Endodermal cell (in vitro differentiated cells): ENCODE measurements around the gene RRP8. TPM values are rescaled to one million over a fixed set of nuclear protein-coding genes. Genes with fewer than 3 reads are reported as not detected.

ENCODE experiments used
- DNase-seq: peaks from one replicate; pipeline ENCODE4 v3.0.0-alpha.2; 2017
- H3K27ac ChIP-seq: 2 replicates; pipeline ENCODE4 v1.5.1; 2013; ENCODE audit warnings: mild to moderate bottlenecking, low read depth, low read length, moderate library complexity
- H3K27me3 ChIP-seq: 2 replicates; pipeline ENCODE4 v1.6.1; 2013; ENCODE audit warnings: mild to moderate bottlenecking, low read length, moderate library complexity; ENCODE audit not compliant: insufficient read depth, control insufficient read depth, poor library complexity, severe bottlenecking
- H3K36me3 ChIP-seq: 2 replicates; pipeline ENCODE4 v1.7.0; 2013; ENCODE audit warnings: mild to moderate bottlenecking, low read length, moderate library complexity; ENCODE audit not compliant: control insufficient read depth, insufficient read depth
- H3K4me1 ChIP-seq: one replicate; pipeline ENCODE4 v1.7.0; 2013; ENCODE audit warnings: low read length; ENCODE audit not compliant: control insufficient read depth, insufficient read depth
- H3K4me3 ChIP-seq: 2 replicates; pipeline ENCODE4 v1.5.1; 2013; ENCODE audit warnings: mild to moderate bottlenecking, low read length, moderate library complexity
- H3K9ac ChIP-seq: 2 replicates; pipeline ENCODE4 v1.6.1; 2013; ENCODE audit warnings: mild to moderate bottlenecking, low read length, moderate library complexity; ENCODE audit not compliant: poor library complexity, severe bottlenecking; ENCODE audit errors: extremely low read depth
- H3K9me3 ChIP-seq: 2 replicates; pipeline ENCODE4 v1.6.1; 2013; ENCODE audit warnings: mild to moderate bottlenecking, low read length, moderate library complexity; ENCODE audit not compliant: control insufficient read depth
- H3K27ac Mint-ChIP-seq: 2 replicates; pipeline ENCODE4 v1.8.0; 2020; ENCODE audit warnings: mixed read lengths
- H3K27me3 Mint-ChIP-seq: 2 replicates; pipeline ENCODE4 v1.8.0; 2021; ENCODE audit warnings: mild to moderate bottlenecking, mixed read lengths; ENCODE audit not compliant: insufficient read depth
- H3K36me3 Mint-ChIP-seq: 2 replicates; pipeline ENCODE4 v1.8.0; 2020; ENCODE audit warnings: low read depth, mixed read lengths
- H3K4me1 Mint-ChIP-seq: 2 replicates; pipeline ENCODE4 v1.8.0; 2020; ENCODE audit warnings: mixed read lengths
- H3K4me3 Mint-ChIP-seq: 2 replicates; pipeline ENCODE4 v1.8.0; 2020; ENCODE audit warnings: mild to moderate bottlenecking, moderate library complexity, mixed read lengths
- H3K9me3 Mint-ChIP-seq: 2 replicates; pipeline ENCODE4 v1.8.0; 2020; ENCODE audit warnings: mild to moderate bottlenecking, mixed read lengths
- WGBS, 2 experiments: methylation state at CpG; one replicate each; pipeline versions ENCODE4 v1.1.5 to v1.1.7; 2013; ENCODE audit warnings: missing lambda C conversion rate in 2 of 2, mixed read lengths in 1 of 2; ENCODE audit not compliant: insufficient coverage in 1 of 2, insufficient read length in 1 of 2; 5-methylcytosine and 5-hydroxymethylcytosine counted together
- total RNA-seq, 2 donors: library from RNA; stranded (reverse); fragmentation: NEBNext Ultra II Directional in 1 of 2; extraction: Animal tissue kit (Norgen Biotek cat#: 25700) in 1 of 2; gene quantifications; 2 replicates in 1 of 2; 3 replicates in 1 of 2; pipeline ENCODE4 v1.2.1, GENCODE V29; 2021
- TF ChIP-seq, protein P1 (sequence below): fragments of 200-600 bp; sonication (generic); conservative IDR thresholded peaks from 2 replicates; pipeline ENCODE4 v1.5.0; 2021; ENCODE audit warnings: antibody characterized with exemption, mild to moderate bottlenecking

Gene RRP8
- total RNA-seq, 2 donors from 2014 or later, result 11.0 to 12.8 TPM

DNA sequence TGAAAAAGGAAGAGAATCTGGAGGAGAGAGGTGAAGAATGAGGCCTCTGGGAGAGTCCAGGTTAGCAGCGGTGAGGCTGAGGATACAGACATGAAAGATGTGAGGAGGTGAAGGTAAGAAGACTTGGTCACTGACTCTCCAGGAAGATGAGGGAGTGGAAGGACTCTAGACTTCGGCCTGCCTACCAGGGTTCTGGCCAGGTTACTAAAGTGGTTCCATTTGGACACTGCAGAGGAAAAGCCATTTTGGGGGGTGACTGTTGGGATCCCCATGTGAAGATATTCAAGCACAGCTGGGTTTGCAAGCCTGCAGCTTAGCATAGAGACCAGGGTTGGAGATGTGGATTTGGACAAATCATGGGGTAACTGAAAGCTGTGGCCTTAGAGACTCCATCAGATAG lies 44.4 kb upstream of the RRP8 start:
- no peaks in the 10 kb centered on the region for H3K27me3 Mint-ChIP-seq
- peak; percentile 28 for DNase-seq
- Histone ChIP-seq H3K36me3 (peaks cover 3% of the 10 kb centered on the region), H3K4me3 (no peak overlapping the region), H3K9me3 (no peaks in the 10 kb centered on the region), H3K4me1 (no peaks in the 10 kb centered on the region), H3K27me3 (no peaks in the 10 kb centered on the region), H3K9ac (no peak overlapping the region), H3K27ac (no peak overlapping the region)
- WGBS, 2 experiments, result 90 to 92% methylated on average over 2 of the region's 2 CpGs
- H3K36me3 Mint-ChIP-seq, result no peaks in the 10 kb centered on the region
- no peak overlapping the region for H3K27ac Mint-ChIP-seq
- TF ChIP-seq, protein P1, sequence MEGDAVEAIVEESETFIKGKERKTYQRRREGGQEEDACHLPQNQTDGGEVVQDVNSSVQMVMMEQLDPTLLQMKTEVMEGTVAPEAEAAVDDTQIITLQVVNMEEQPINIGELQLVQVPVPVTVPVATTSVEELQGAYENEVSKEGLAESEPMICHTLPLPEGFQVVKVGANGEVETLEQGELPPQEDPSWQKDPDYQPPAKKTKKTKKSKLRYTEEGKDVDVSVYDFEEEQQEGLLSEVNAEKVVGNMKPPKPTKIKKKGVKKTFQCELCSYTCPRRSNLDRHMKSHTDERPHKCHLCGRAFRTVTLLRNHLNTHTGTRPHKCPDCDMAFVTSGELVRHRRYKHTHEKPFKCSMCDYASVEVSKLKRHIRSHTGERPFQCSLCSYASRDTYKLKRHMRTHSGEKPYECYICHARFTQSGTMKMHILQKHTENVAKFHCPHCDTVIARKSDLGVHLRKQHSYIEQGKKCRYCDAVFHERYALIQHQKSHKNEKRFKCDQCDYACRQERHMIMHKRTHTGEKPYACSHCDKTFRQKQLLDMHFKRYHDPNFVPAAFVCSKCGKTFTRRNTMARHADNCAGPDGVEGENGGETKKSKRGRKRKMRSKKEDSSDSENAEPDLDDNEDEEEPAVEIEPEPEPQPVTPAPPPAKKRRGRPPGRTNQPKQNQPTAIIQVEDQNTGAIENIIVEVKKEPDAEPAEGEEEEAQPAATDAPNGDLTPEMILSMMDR, result no peak
- H3K9me3 Mint-ChIP-seq, result no peaks in the 10 kb centered on the region
- no peak overlapping the region for H3K4me3 Mint-ChIP-seq
- no peaks in the 10 kb centered on the region for H3K4me1 Mint-ChIP-seq

DNA sequence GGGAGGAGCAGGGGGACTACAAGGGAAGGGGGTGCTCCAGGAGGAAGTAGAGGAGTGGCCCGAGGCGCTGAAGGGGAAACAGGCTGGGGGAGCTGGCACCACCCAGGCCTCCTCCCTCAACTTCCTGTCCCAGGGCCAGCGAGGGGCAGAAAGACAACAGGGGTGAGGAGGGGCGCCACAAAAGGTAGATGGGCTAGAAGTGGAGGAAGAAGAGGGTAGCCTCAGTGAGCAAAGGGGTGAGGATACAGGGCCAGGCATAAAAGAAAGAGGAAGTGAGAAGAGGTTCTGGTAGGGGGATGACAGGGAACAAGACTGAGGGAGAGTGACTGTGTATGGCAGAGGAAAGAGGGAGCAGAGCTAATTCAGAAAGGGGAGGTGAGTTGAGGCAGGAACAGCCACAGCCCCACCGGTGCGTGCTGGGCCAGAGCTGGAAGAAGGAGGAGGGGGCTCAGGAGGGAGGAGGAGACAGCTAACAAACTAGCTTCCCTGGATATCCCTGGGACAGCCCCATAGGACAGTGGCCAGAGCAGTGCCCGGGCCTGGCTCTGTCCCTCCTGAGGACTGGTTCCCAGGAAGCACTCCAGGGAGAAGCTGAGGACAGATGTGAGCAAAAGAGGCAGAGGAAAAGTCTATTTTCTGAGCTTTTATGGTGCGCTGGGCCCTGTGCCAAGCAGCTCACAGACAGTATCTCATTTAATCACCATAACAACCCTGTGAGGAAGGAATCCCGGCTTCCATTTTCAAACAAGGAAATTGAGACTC lies 43.7 kb upstream of the RRP8 start:
- H3K4me3 ChIP-seq, result no peak overlapping the region
- H3K9ac ChIP-seq, result no peak overlapping the region
- Mint-ChIP-seq H3K4me1 (no peaks in the 10 kb centered on the region), H3K4me3 (no peak overlapping the region), H3K9me3 (no peaks in the 10 kb centered on the region), H3K36me3 (no peaks in the 10 kb centered on the region), H3K27me3 (no peaks in the 10 kb centered on the region), H3K27ac (no peak overlapping the region)
- no peaks in the 10 kb centered on the region for H3K9me3 ChIP-seq
- TF ChIP-seq, protein P1, result no peak
- no peaks in the 10 kb centered on the region for H3K4me1 ChIP-seq
- 59 to 79% methylated on average over 6 to 8 of the region's 9 CpGs for WGBS, 2 experiments
- H3K27me3 ChIP-seq, result no peaks in the 10 kb centered on the region
- H3K27ac ChIP-seq, result no peak overlapping the region
- DNase-seq, result peak; percentile 53
- H3K36me3 ChIP-seq, result peaks cover 3% of the 10 kb centered on the region

DNA sequence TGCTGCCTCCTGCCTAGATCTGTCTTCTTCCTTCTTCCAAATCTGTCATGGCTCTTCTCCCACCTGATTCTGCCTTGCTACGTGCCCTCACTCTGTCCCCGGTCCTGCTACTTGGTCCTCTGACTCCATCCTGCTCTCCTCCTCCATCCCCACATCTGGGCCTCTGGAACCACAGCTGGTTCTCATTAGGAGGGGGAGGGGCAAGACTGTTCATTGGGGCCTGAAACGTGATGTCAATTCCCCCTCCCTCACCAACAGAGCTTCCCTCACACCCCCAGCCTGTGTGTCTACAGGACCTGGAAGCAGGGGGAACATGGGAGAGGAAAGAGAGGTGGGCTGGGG lies 43.1 kb upstream of the RRP8 start:
- 78% methylated on average over 2 of the region's 3 CpGs; no CpG with 5 or more reads in 1 of the 2 experiments for WGBS, 2 experiments
- no peaks in the 10 kb centered on the region for H3K4me1 ChIP-seq
- no peak overlapping the region for H3K9ac ChIP-seq

More for the DNA sequence above, 43.1 kb upstream of the RRP8 start:
- TF ChIP-seq, protein P1, result no peak
- Histone ChIP-seq H3K27ac (no peak overlapping the region), H3K27me3 (no peaks in the 10 kb centered on the region), H3K4me3 (no peak overlapping the region), H3K36me3 (peaks cover 3% of the 10 kb centered on the region), H3K9me3 (no peaks in the 10 kb centered on the region)
- H3K9me3 Mint-ChIP-seq, result no peaks in the 10 kb centered on the region
- no peaks in the 10 kb centered on the region for H3K36me3 Mint-ChIP-seq
- H3K4me1 Mint-ChIP-seq, result no peaks in the 10 kb centered on the region
- H3K27me3 Mint-ChIP-seq, result no peaks in the 10 kb centered on the region
- H3K4me3 Mint-ChIP-seq, result no peak overlapping the region
- no peak overlapping the region for H3K27ac Mint-ChIP-seq
- DNase-seq, result peak; percentile 47
